Activated naive CD8-positive, alpha-beta T cell treated with anti-CD3 and anti-CD28 coated beads, Interleukin-2, amount 10 ng/mL, durations not matched to agents 7 days and 5 days (primary cell): ENCODE measurements around the gene MAD1L1. TPM values are rescaled to one million over a fixed set of nuclear protein-coding genes. Genes with fewer than 3 reads are reported as not detected.

ENCODE experiments used
- ATAC-seq: fragments of 150-1000 bp; cut with Tn5 transposase; one replicate; pipeline ENCODE4 v1.10.0; 2021; ENCODE audit warnings: low read depth, moderate library complexity
- POLR2A ChIA-PET: fragments of 350-600 bp; sonication (Branson Sonifier 250); formaldehyde crosslinking; loops from one replicate; lab custom pipeline; 2021; ENCODE audit warnings: antibody characterized with exemption; lab: Charles Lee
- DNase-seq: peaks from one replicate; pipeline ENCODE4 v3.0.0; 2021
- H3K27ac Mint-ChIP-seq: one replicate; pipeline ENCODE4 v1.8.0; 2022; ENCODE audit warnings: mild to moderate bottlenecking, mixed read lengths
- H3K27me3 Mint-ChIP-seq: one replicate; pipeline ENCODE4 v1.8.0; 2022; ENCODE audit warnings: mild to moderate bottlenecking, moderate library complexity, mixed read lengths
- H3K36me3 Mint-ChIP-seq: one replicate; pipeline ENCODE4 v1.8.0; 2021; ENCODE audit warnings: mild to moderate bottlenecking, mixed read lengths
- H3K4me1 Mint-ChIP-seq: one replicate; pipeline ENCODE4 v1.8.0; 2021; ENCODE audit warnings: mixed read lengths
- H3K4me3 Mint-ChIP-seq: one replicate; pipeline ENCODE4 v1.8.0; 2022; ENCODE audit warnings: mild to moderate bottlenecking, moderate library complexity, mixed read lengths
- H3K9me3 Mint-ChIP-seq: one replicate; pipeline ENCODE4 v1.8.0; 2021; ENCODE audit warnings: mixed read lengths
- microRNA-seq: library from miRNA; unstranded; fragments of <30 nt; microRNA quantifications from one replicate; pipeline ENCODE4 v1.2.0, GENCODE V29; 2022
- total RNA-seq, 2 experiments: library from RNA; stranded (reverse); gene quantifications; one replicate each; pipeline ENCODE4 v1.2.3, GENCODE V29; 2021

The MAD1L1 gene
- total RNA-seq, 2 experiments from 2014 or later: 72.7 to 82.6 TPM

GRCh38 chr7:1779445-1779844 is 453.3 kb downstream of the MAD1L1 start:
- Mint-ChIP-seq H3K27ac (no peak overlapping the region), H3K27me3 (no peaks in the 10 kb centered on the region), H3K4me1 (no peaks in the 10 kb centered on the region), H3K4me3 (no peak overlapping the region), H3K9me3 (peaks cover 12% of the 10 kb centered on the region), H3K36me3 (no peaks in the 10 kb centered on the region)
- DNase-seq: no peak
- ATAC-seq: no peak
- POLR2A ChIA-PET: no interaction called here

GRCh38 chr7:1777122-1777521 is 455.6 kb downstream of the MAD1L1 start:
- Mint-ChIP-seq H3K9me3 (peaks cover 18% of the 10 kb centered on the region), H3K27me3 (no peaks in the 10 kb centered on the region), H3K27ac (no peak overlapping the region), H3K4me3 (no peak overlapping the region), H3K36me3 (peaks cover 2% of the 10 kb centered on the region), H3K4me1 (no peaks in the 10 kb centered on the region)
- no peak for ATAC-seq
- POLR2A ChIA-PET: no interaction called here
- no peak for DNase-seq

DNA sequence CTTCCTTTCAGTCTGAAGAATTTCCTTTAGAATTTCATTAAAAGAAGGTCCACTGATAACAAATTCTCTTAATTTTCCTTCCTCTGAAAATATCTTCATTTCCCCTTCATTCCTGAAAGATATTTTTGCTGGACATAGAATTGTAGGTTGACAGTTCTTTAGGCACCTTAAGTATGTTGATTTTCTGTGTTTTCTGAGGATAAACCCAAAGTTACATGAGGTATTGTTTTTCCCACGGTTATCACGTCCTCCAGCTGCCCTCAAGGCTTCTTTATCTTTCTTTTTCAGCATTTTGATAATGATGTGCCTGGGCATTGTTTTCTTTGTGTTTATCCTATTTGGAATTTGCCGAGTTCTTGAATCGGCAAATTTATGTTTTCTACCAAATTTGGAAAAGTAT is 457.4 kb downstream of the MAD1L1 start:
- POLR2A ChIA-PET: no interaction called here
- H3K27me3 Mint-ChIP-seq: no peaks in the 10 kb centered on the region
- H3K36me3 Mint-ChIP-seq: peaks cover 2% of the 10 kb centered on the region
- peaks cover 18% of the 10 kb centered on the region for H3K9me3 Mint-ChIP-seq
- ATAC-seq (no peak), DNase-seq (no peak)
- H3K27ac Mint-ChIP-seq: no peak overlapping the region
- H3K4me1 Mint-ChIP-seq: no peaks in the 10 kb centered on the region
- no peak overlapping the region for H3K4me3 Mint-ChIP-seq

GRCh38 chr7:1770331-1770730 is 462.4 kb downstream of the MAD1L1 start:
- POLR2A ChIA-PET: no interaction called here
- no peak for ATAC-seq
- Mint-ChIP-seq H3K4me3 (no peak overlapping the region), H3K27me3 (no peaks in the 10 kb centered on the region), H3K4me1 (no peaks in the 10 kb centered on the region), H3K36me3 (peaks cover 2% of the 10 kb centered on the region), H3K9me3 (peaks cover 11% of the 10 kb centered on the region), H3K27ac (no peak overlapping the region)
- DNase-seq: no peak

DNA sequence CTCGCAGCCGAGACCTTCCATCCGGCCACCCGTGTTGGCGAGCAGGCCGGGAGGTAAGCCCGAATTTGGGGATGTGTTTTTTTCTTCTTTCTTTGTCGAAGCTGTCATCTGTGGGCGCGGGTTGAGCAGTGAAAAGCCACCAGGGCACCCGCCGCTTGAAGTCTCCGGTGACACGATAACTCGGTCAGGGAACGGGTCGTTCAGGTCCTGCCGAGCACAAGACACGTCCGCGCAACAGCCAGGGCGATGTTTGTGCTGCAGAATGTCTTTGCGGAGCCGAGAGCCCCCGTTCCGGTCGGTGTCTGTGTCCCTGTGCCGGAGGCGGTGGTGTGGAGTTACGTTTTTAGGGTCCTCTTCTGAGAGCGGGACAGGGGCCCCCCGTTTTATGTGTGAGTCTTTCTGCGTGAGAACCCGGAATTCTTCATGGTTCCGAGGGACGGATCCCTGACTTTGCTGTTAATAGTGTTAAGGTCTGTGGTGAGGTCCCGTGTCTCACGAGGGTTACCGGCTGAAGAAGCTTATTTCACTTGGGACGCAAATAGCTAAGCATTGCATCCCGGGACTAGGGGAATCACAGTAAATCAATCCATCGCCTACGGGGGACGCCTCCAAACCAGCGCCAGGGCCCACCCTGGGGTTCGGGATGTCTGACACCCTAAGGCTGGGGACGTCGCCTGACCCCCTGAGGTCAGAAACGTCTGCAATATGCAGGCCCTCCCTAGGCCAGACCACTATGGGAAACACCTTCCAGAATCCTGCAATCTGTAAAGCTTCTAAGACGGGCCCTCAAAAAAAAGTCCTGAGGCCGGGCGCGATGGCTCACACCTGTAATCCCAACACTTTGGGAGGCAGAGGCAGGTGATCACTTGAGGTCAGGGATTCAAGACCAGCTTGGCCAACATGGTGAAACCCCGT is 463.2 kb downstream of the MAD1L1 start:
- Mint-ChIP-seq H3K4me1 (no peaks in the 10 kb centered on the region), H3K27ac (no peak overlapping the region), H3K9me3 (peaks cover 9% of the 10 kb centered on the region), H3K36me3 (peaks cover 2% of the 10 kb centered on the region), H3K27me3 (no peaks in the 10 kb centered on the region), H3K4me3 (no peak overlapping the region)
- ATAC-seq (no peak), DNase-seq (no peak)
- POLR2A ChIA-PET: no interaction called here

DNA sequence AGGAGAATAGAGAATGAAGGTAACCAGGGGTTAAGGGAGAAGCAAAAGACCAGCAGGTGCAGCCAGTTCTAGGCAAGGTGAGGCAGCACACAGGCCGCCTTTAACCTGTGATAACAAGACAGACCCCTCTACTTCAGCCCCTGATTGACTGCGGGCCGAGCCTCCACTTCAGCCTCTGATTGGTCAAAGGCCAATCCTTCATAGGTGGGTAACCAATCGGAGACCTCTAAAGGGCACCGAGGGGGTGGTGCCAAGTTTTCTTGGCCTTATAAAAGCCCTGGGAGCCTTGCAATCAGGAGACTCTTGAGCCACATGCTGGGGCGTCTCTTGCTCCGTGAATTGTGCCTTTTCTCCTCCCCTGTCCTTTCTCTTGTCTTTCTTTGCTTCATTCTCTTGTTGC is 463.9 kb downstream of the MAD1L1 start:
- DNase-seq (no peak), ATAC-seq (no peak)
- H3K4me1 Mint-ChIP-seq: no peaks in the 10 kb centered on the region
- POLR2A ChIA-PET: no interaction called here
- peaks cover 2% of the 10 kb centered on the region for H3K36me3 Mint-ChIP-seq
- no peak overlapping the region for H3K4me3 Mint-ChIP-seq
- no peak overlapping the region for H3K27ac Mint-ChIP-seq
- no peaks in the 10 kb centered on the region for H3K27me3 Mint-ChIP-seq
- peaks cover 7% of the 10 kb centered on the region for H3K9me3 Mint-ChIP-seq

DNA sequence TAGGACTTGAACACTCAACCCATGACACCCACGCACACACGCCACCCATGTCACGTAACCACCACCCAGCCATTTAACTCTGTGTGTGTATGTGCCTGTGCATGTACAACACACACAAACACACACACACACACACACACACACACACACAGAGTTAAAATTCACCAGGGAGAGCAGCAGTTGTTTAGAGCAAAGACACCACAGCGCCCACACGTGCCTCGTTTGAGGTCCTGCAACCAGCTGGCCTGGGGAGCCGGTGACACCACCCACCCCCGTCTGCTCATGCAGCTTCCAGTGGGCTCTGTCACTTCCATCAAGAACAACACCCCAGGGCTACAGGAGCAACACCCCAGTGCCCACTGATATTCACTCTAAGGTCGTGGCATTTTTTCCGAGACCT is 465.2 kb downstream of the MAD1L1 start:
- H3K9me3 Mint-ChIP-seq: peaks cover 5% of the 10 kb centered on the region
- DNase-seq (no peak), ATAC-seq (no peak)
- H3K27me3 Mint-ChIP-seq: no peaks in the 10 kb centered on the region
- H3K36me3 Mint-ChIP-seq: no peaks in the 10 kb centered on the region
- no peak overlapping the region for H3K4me3 Mint-ChIP-seq
- H3K27ac Mint-ChIP-seq: no peak overlapping the region
- POLR2A ChIA-PET: no interaction called here
- no peaks in the 10 kb centered on the region for H3K4me1 Mint-ChIP-seq

Small RNA genes lying within 50 kb of the gene (microRNA-seq; reads per million reads assigned to microRNA genes)
- gene MIR4655: not detected
- not detected for gene MIR6836

Other genes starting within 250 kb of the MAD1L1 start
- gene MRM2, start 9.3 kb upstream of the MAD1L1 start, total RNA-seq: 10 to 100 TPM; 27.4 to 29.3 TPM
- gene NUDT1, start 9.3 kb upstream of the MAD1L1 start, total RNA-seq: 10 to 100 TPM; 92.2 to 95.8 TPM
- gene SNX8, start 81.5 kb upstream of the MAD1L1 start, total RNA-seq: 10 to 100 TPM; 18.6 to 22.1 TPM
- gene EIF3B, start 121.9 kb upstream of the MAD1L1 start, total RNA-seq: 100 to 1,000 TPM; 152 to 154 TPM
- 10 to 100 TPM; 49.5 to 51.1 TPM for gene CHST12, start 170.7 kb upstream of the MAD1L1 start, total RNA-seq
- gene GRIFIN, start 243.5 kb upstream of the MAD1L1 start, total RNA-seq: not detected